Brain microvascular endothelial cell (primary cell): Measurements from ENCODE around the gene LIF.

Experiments used
- DNase-seq: peaks from one replicate; pipeline ENCODE4 v3.0.0-alpha.2; 2020
- H3K27ac ChIP-seq: fragments of 250-450 bp; sonication (Bioruptor Pico); 2 replicates; pipeline ENCODE4 v1.5.1; 2020; ENCODE audit warnings: mild to moderate bottlenecking, moderate library complexity
- H3K27me3 ChIP-seq: fragments of 250-450 bp; sonication (Bioruptor Pico); replicated peaks from 2 replicates; pipeline ENCODE4 v1.5.1; 2020; ENCODE audit warnings: mild to moderate bottlenecking
- H3K36me3 ChIP-seq: fragments of 250-450 bp; sonication (Bioruptor Pico); replicated peaks from 2 replicates; pipeline ENCODE4 v1.5.1; 2020; ENCODE audit warnings: mild to moderate bottlenecking
- H3K4me3 ChIP-seq: 2 replicates; pipeline ENCODE4 v1.5.1; 2011; ENCODE audit warnings: low read depth, mild to moderate bottlenecking, control low read depth, low read length, moderate library complexity
- CTCF ChIP-seq: IDR thresholded peaks from 2 replicates; pipeline ENCODE4 v1.5.1; 2011; ENCODE audit warnings: low read depth, mild to moderate bottlenecking, moderate library complexity, low read length, control low read depth, inconsistent platforms; ENCODE audit errors: missing control alignments
- in situ Hi-C: cut with HindIII; loops from 2 replicates; pipeline ENCODE4 v1.10.0; 2017; ENCODE audit warnings: low sequenced_read_pairs, low pct_ligation_motif_present

Gene LIF

DNA sequence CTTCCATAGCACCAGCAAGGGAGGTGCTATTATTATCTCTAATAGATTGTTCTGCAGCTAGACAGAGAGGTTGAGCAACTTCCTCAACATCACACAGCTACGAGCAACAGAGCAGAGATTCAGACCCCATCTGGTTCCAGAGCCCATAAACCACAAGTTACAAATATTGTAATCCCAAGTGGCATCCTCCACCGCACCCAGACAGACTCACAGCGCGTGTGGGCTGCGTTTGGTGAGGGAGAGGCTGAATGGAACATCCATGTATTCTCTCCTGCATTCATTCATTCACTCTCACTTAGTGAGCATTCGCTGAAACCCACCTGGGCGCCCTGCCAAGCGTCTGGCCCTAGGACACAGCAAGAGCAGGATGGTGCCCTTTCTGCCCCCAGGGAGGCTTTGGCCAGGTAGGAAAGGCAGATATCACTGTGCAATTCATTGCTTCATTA is 33.5 kb downstream of the LIF start:
- DNase-seq, result peak; percentile 83
- Histone ChIP-seq H3K36me3 (no peaks in the 10 kb centered on the region), H3K27me3 (no peaks in the 10 kb centered on the region), H3K27ac (peak overlapping the region; percentile 100), H3K4me3 (no peak overlapping the region)
- in situ Hi-C loops, result no loop called here
- TF ChIP-seq CTCF, result no peak

DNA sequence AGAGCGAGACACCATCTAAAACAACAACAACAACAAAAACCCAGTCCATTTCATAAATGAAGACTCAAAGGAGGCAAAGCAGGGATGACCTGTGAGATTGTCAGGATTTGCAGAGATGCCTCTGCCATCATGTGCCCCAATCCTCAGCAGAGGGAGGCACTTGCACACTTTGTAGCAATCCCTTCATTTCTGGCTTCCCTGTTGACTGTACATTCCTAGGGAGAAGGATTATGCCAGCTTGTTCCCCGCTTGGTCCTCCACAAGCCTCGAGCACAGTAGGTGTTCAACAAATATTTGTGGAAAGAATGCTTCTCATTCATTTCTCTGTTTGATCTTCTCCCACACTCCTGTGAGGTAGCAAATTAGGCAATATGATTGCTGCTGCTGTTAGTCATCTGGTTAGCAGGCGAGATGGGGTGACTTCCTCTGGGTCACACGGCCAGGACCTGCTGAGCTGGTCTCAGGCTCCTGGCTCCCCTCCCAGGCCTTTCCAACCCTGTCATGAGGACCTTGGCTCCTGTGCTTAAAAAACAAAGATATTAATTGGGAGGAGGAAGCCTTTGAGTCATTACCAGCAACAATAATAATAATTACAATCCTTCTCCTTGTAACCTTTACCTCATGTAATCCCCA is 34.1 kb downstream of the LIF start:
- DNase-seq, result peak; percentile 94
- peak; percentile 26 for TF ChIP-seq CTCF
- in situ Hi-C loops, result no loop called here
- H3K27me3 ChIP-seq, result no peaks in the 10 kb centered on the region
- no peak overlapping the region for H3K4me3 ChIP-seq
- peak overlapping the region; percentile 100 for H3K27ac ChIP-seq
- H3K36me3 ChIP-seq, result no peaks in the 10 kb centered on the region

DNA sequence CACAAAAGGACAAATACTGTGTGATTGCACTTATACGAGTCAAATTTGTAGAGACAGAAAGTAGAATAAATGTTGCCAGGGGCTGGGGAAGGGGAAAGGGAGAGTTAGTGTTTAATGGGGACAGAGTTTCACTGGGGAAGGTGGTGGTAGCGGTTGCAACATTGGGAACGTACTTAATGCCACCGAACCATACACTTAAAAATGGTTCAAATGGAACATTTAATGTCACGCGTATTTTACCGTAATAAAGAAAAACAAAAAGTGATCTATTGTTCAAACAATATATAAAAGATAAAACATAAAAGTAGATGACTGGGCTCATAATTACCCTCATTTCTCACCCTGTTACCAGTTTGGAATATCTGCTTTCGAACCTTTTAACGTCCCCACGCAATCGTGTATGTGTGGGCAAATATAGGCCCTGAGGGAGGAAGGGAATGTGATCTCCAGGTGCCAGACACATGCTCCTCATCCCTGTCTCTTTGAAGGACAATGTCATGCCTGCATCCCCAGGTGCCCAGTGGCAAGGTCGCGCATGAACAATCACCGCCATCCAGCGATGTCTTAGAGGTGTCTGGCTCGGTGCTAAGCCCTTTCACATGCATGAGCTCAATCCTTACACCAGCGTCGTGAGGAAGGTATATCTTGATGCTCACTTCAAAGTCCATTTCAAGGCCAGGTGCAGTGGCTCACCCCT is 35.3 kb downstream of the LIF start:
- Histone ChIP-seq H3K4me3 (no peak overlapping the region), H3K36me3 (no peaks in the 10 kb centered on the region), H3K27me3 (no peaks in the 10 kb centered on the region), H3K27ac (peak overlapping the region; percentile 100)
- in situ Hi-C loops, result no loop called here
- DNase-seq, result no peak
- TF ChIP-seq CTCF, result no peak

GRCh38 chr22:30210235-30210909 is 36.2 kb downstream of the LIF start:
- H3K36me3 ChIP-seq, result no peaks in the 10 kb centered on the region
- no peaks in the 10 kb centered on the region for H3K27me3 ChIP-seq
- H3K4me3 ChIP-seq, result no peak overlapping the region
- in situ Hi-C loops, result no loop called here
- TF ChIP-seq CTCF, result no peak
- DNase-seq, result peak; percentile 81
- peak overlapping the region; percentile 100 for H3K27ac ChIP-seq

GRCh38 chr22:30209642-30210041 is 36.9 kb downstream of the LIF start:
- in situ Hi-C loops, result no loop called here
- TF ChIP-seq CTCF, result no peak

More at GRCh38 chr22:30209642-30210041, 36.9 kb downstream of the LIF start:
- no peak overlapping the region for H3K4me3 ChIP-seq
- DNase-seq, result no peak
- H3K27me3 ChIP-seq, result no peaks in the 10 kb centered on the region
- H3K27ac ChIP-seq, result peak overlapping the region; percentile 100
- no peaks in the 10 kb centered on the region for H3K36me3 ChIP-seq
